NCI-H1436 treated with DMSO at 0.1 percent for 48 hours (cell line): ENCODE data around the gene CNNM2.
"Not testable (repeated sequence)": the region's sequence is repeated elsewhere in the genome, so short reads cannot be mapped to it uniquely, and the experiment has no call there.

Experiments
- DNase-seq: peaks from one replicate; lab custom pipeline; 2025; lab: John Stamatoyannopoulos, UW

CNNM2 gene

DNA sequence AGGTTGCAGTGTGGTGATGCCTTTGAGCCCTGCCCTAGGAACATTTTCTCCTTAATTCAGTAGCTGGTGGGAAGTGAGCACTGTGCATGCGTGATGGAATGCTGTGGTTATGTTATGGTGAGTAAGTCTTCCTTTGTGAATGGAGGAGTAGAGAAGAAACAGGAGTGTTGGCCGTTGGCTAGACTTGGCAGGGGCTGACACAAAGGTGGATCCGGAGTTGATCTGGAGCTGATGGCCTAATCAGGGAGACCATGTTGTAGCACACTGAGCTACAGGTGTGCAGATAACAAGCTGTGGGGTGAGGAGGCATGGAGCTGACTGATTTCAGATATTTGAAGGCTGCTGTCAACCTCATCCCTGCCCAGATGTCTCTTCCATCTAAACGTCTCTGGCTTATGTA, 122.3 kb downstream of the CNNM2 start:
- no peak for DNase-seq

DNA sequence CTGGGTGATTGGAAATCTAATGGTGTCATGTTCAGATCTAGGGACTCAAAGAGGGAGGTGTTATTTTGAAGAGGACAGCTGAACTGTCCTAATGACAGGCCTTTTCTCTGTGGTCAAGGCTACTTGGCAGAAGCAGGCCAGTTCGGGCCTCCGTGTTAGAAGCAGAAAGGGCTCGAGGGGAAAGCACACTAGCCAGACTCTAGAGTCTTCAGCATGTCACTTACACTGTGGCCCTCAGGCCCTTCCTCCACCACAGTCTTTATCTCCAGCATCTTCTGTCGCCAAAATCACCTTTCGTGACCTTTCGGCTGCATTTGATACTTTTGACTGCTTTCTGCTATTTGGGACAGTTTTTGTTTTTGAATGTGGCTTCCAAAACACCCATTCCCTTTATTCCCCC, 123.3 kb downstream of the CNNM2 start:
- no peak for DNase-seq

DNA sequence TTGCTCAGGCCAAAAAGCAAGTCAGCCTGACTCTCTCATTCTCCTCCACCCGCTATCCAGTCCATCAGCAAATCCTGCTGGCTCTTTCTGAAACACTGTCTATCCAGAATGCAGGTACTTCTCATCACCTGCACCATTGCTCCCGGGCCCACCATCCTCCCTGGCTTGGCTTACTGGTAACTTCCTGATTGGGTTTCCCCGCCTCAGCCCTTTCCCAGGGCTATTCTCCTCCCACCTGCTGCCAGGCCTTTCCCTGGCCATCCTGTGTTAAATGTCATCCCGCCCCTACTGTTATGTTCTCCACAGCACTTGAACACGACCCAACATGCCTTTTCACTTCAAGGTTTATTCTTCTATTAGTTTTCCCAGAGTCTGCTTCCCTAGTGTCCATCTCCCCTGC, 124.0 kb downstream of the CNNM2 start:
- DNase-seq, result no peak

DNA sequence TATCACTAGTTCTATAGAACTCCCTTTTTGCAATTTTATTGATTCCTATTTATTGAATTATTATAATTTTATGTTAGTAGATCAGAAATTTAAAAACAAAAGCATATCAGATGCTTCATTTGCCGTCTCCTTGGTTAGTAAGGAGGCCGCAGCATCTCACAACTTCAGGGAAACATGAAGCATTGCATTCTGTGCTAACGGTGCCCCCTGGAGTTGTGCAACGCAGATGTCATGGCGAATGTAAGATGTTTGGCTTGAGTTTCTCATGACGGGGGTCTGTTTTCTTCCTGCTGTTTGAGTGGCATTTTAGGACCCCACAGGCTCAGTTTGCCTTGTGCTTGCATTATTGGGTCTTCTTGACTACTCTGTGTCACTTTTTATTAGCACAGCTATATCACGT, 124.8 kb downstream of the CNNM2 start:
- DNase-seq, result no peak

DNA sequence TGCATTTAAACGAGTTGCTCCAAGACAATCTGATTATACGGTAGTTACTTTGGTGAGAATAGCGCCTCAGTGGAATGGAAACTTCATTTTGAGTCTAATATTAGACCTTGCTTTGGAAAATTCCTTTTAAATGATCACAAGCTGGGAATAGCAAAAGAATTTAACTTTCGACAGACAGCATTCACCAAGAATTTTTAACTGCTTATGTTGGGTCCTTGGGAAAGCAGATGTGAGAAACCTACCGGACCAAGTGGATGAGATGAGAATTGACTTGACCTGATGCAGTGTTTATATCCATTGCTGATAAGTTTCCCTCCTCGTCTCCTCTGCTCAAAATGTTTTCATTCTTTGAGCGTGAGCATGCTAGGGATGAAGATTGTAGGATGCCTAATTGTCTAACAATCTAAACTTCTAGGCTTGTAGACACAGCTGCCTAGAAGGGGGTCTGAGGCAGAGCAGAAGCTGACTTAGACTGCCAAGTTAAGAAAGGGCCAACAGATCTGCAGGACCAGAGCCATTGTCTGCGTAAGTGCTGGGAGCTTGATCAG, 126.9 kb downstream of the CNNM2 start:
- no peak for DNase-seq

DNA sequence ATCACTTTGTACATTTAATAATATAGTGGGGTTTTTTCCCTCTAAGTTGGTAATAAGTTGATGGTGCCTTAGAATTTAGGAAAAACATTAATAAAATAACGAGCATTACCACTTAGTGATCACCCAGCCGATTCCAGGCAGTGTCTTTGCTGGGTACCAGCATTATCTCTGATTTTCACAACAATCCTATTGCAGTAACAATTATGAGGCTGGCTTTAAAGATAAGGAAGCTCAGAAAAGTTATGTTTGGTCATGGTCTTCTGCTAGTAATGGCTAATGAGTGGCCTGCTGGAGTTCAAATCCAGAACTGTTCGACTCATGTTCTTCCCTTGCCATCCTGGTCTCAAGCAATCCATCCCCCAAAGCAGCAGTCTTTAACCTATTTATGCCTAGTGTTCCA, 127.9 kb downstream of the CNNM2 start:
- no peak for DNase-seq

DNA sequence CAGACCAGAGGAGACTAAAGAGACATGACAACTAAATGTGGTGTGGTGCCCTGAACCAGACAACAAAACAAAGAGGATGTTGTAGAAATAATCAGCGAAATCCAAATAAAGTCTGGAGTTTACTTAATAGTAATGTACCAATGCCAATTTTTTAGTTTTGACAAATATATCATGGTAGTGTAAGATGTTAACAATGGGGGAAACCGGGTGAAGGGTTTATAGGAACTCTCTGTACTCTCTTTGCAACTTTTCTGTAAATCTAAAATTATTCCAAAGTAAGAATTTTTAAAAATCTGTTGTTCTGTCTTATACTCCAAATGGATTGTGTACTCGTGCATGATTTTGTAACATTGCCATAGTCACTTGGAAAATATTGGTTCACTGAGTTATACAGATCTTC, 129.3 kb downstream of the CNNM2 start:
- no peak for DNase-seq

DNA sequence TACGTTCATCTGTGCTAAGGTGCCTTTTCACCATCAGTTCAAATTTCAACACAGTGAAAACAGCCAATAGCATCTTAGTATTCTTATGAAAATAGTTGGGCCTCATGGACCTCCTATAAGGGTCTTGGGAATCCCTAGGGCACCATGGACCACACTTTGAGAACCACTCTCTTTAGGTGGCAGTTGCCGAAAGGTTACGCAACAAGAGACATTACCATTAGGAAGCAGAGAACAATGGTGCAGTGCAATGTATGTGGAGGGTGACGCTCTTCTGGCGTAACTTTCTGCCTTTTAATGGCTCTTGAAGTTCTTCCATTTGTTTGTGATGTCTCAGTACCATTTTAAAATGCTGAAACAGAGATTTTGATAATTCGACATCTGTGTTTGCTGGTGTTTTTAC, 131.1 kb downstream of the CNNM2 start:
- DNase-seq, result no peak

DNA sequence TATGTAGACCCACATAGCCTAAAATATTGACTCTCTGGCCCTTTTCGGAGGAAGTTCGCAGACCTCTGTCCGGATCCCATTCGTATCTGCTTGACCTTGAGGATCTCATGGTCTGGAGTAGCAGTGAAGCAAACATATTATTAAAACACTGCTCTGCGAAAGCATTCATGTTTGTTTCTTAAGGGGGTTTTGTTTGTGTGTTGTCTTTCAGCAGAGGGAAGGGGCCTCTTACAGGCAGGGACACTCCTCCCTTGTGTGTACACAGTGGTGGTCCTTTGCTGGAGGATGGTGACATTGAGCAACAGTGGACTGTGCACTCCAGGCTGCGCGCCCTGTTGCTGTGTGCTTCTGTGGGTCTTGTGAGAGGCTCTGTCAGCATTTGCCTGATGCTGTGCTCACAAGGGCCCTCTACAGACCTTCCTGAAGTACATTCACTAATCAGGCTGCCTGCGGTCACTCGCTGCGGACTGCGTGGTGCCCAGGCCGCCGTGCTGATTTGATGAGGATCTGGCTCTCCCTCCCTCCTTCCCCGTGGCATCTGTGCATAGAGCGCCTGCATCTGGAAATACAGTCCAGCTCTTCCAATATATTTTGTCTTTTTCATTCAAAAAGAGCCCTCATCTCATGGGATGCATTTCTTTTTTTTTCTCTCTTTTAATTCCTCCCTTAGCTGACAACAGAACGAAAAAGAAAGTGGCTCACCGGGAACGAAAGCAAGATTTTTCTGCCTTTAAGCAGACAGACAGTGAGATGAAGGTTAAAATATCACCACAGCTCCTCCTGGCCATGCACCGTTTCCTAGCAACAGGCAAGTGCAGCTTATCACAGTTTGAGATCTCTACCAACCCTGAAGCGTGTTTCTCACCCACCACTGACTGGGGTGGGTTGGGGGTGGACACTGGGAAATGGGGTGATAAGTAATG, 135.8 kb downstream of the CNNM2 start:
- DNase-seq, result no peak

DNA sequence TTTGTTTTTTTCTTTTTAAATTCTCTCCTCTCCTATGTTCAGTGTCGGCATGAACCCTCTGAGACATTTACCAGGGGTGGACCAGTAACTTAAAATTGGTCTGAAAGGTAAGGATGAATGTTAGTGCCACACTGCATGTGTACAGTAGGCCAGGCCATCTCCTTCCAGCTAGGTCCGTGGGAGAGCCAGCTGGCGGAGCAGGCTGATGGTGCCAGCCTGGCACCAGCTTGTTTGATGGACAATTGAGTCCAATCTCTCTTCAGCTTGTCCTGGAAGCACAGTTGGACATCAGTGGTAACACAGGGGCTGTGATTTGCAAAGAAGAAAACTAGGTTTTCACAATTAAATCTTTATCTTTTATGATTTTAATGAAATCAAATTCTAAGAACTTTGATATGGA, 136.5 kb downstream of the CNNM2 start:
- DNase-seq, result no peak

DNA sequence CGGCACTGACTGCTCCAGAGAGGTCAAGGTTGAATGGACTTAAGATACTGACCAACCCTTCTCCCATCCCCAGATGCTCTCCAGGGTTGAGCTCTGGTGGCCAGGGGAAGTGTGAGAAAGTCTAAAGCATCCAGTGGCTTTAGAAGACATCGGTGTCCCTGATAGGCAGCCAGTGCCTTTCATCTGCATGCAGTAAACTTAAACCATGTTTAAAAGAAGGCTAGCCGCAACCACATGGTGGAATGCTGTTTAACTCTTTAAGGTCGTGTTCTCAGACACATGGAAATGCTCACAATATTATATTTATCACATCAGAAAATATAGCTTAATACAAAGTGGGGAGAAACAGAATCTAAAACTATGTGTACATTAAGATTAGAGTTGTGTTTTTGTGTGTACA, 137.0 kb downstream of the CNNM2 start:
- DNase-seq, result no peak

DNA sequence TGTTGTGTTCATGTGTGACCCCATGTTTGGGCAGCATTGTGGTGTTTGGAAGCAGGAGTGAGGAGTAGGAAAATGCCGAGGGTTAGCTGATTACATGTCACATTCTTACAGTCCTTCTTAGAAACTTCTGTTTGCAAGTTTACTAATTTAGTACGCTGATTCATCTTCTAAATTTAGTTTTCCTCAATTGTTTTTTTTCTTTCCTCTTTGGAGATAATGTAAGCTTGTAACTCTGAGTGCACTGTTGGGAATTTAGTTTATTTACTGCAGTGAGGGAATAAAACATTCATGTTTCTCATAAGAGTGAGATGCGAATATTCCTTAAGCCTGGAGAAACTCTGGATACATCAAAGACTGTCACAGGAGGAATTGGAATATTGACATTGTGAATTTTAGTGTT, 139.9 kb downstream of the CNNM2 start:
- no peak for DNase-seq

DNA sequence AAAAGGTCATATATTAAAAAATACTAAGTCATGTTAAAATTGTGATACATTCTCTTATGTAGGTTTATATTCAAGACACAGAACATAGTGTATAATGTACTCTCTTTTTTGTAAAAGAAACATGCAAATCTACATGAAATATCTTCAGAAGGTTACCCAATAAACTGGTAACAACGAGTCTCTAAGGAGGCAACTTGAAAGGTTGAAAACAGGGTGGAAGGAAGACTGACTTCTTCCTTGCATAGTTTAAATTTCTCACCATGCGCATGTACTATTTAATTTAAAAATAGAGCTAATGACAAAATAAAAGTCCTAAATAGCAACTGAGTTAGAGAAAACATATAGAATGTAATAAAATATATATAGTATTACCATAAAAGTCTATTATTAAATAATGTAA, 142.5 kb downstream of the CNNM2 start:
- no peak for DNase-seq

DNA sequence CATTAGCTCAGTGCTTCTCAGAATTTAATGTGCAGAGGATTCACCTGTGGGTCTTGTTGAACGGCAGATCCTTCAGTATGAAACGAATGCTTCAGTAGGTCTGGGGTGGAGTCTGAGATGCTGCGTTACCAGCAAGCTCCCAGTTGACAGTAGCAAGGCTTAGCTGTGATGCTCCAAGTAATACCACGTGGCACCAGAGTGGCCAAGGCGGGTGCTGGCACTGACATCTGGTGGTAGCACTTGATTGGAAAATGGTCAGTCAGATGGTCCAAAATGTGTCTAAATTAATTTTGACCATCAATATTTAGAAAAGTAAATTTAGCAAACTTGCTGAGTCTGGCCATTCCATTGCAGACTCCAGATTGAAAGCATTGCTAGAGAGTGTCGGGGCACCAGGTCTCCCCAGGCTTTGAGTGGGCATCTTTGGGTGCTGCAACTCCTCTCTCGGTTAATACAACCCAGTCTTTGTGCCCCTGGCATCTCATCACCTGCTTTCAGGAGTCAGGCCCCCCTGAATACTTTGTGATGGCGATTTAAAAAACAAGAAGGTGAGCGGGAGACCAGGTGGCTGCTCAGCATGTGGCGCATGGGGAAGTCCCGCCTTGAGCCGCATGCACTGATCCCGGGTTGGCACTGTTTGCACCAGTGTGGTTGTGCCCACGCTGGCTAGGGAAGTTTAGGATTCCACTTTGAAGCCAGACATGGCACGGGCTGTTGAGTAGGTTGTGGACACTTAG, 144.9 kb downstream of the CNNM2 start:
- DNase-seq, result no peak

DNA sequence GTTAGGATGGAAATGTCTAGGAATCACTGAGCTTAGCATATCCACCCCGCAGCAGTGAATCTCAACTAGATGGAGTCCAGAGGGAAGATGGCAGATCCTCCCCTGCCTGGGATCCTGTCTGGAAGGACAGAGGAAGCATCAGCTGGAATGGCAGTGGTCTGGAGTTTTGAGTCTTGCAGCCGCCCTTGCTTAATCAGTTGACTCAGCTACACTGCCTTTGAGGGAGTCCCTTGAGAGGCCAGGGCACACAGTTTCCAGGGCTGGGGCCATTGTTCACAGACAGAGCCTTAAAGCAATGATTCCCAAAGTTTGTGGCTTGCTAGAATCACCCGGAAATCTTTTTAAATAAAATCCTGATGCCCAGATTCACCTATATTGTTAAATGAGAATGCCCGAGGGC, 146.9 kb downstream of the CNNM2 start:
- no peak for DNase-seq

DNA sequence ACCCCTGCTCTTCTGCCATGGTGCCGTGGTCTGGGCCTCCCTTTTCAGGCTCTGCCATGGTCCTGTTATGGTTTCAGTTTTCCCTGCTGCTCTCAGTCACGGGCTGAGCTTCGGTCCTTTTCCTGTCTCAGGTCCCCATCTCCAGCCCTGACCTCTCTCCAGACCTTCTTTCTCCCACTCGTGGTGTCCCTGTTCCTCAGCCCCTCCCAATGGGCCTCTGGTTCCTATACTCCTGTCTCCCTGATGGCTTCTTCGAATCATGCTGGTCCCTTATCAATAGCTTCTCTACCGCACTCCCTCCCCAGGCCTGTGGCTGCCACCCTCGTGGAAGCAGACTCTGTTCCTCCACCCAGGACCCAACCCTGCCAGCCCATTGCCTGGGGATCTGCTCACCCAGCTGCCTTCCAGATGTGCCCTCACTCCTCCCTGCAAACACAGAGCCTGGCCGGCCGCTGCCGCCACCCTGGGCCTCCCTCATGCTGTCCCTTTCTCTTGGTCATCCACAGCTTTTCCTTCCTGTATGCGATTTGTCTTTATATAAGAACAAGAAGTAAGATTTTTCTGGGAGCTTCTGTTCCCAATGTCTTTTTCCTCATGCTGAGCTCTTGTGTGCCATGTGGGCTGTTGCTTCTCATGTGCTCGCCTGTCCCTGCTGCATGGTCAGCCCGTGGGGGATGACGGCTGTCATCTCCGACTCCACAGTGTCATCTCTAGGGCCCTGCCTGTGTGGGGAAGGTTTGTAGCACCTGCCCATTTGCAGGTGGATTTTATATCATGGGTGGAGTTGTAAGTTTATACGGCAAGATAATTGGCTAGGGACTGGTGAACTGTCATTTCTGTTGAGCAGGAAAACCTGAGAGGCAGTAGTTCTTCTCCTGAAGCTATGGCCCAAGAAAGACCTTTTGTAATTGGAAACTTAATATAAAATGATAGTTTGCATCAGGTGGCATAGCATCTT, 148.3 kb downstream of the CNNM2 start:
- DNase-seq, result no peak

DNA sequence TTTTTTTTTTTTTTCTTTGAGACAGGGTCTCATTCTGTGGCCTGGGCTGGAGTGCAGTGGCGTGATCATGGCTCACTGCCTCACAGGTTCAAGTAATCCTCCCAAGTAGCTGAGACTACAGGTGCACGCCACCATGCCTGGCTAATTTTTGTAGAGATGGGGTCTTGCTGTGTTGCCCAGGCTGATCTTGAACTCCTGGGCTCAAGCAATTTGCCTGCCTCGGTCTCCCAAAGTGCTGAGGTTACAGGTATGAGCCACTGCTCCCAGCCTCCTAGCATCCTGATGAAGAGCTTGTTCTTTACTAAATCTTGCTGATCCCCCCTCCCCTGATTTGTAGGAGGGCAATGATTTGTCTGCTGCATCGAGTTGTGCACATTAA, 149.0 kb downstream of the CNNM2 start:
- DNase-seq, result not testable (repeated sequence)

DNA sequence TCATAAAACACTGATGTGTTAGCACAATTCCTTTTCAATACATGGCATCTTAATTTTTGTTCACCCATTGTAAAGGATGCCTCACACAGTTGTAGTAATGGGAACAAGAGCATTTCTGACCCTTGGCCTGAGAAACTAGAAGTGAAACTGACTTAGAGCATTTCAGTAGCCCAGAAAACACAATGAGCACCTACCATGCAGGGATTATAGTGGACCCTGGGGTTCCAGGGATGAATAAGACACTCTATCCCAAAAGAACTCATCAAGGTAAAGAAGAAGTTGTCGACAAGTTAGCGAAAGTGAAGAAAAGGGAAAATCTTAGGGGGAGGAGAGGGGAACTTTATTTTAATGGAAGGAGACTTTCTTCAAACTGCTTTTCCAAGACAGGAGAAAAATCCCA, 149.4 kb downstream of the CNNM2 start:
- no peak for DNase-seq

DNA sequence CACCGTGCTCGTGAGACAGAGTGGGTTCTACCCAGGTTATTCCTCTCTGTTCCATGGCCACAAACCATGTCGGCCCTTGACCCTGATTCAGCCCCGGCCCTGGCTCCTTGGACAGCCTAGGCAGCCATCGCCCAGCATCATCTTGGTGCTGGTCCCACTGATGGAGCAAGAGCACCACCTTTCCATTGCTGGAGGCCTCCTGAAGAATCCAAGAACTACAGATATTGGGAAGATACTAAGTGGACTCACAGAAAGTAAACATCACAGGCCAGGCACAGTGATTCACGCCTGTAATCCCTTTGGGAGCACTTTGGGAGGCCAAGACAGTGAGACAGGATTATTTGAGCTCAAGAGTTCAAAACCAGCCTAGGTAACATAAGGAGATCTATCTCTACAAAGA, 149.9 kb downstream of the CNNM2 start:
- DNase-seq, result no peak

DNA sequence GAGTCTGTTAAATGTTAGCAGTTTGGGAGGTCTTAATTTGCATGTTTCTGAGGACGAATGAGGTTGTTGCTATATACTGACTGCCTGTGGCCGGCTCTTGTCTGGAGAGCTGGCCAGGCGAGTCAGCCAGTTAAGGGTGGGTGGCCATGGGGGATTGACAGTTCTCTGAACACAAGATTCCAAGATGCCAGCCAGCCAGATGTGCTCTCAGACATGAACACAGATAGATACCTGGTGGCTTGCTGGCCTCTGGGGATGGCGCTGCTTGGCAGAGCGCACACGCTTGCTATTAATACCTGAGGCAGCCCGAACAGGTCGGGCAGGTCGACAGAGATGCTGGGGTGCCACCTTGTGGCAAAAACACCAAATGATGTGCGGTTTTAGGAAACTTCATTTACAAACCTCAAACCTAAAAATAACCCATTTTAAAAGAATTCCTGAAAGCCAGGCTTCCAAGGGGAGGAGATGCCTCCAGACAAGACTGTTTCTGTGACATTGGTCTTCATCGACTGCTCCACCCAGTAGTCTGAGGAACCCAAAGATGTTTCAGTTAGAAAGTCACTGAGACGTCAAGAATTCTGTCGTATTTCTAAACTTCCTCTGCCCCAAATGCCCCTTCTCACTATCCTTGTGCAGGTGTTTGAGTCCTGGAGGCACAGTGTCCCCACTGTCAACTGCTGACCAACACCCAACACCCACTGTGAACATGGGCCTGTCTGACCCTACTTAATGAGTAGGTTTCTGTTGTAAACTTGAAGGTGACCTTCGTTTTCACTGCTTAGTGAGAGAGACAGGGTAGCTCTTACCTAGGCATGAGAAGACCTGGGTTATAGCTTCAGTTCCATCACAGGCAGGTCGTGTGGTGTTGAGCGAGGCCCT, 151.6 kb downstream of the CNNM2 start:
- DNase-seq, result no peak

DNA sequence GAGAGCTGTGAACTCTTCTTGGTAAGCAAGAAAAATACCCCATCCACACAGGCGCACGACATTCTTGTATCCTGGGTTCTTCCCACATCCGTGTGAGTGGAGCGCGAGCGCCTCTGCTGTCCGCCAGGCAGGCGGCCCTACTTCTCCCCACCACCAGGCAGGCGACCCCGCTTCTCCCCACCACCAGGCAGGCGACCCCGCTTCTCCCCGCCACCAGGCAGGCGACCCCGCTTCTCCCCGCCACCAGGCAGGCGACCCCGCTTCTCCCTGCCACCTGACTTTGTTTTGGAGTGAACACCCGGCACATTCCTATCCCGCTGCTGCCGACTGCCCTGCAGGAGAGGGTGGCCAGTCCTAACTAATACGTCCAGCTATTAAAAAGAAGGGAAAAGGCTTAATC, 154.2 kb downstream of the CNNM2 start:
- DNase-seq, result no peak
